Uterus (tissue), 4 donors: ENCODE data around the gene FSIP1. TPM values are rescaled to one million over a fixed set of nuclear protein-coding genes. Genes with fewer than 3 reads are reported as not detected.

Experiments
- DNase-seq, 2 donors: peaks; one replicate each; pipeline ENCODE4 v3.0.0-alpha.2; 2019 to 2020
- H3K27ac ChIP-seq, 2 donors: fragments of 200-600 bp; sonication (generic); 1 replicate in 1 of 2; 2 replicates in 1 of 2; pipeline ENCODE4 v1.5.1; 2016 to 2018
- H3K27me3 ChIP-seq, 2 donors: fragments of 200-600 bp; sonication (generic); one replicate each; pipeline ENCODE4 v1.5.1; 2018 to 2019; ENCODE audit warnings: control low read depth in 1 of 2
- H3K36me3 ChIP-seq, 2 donors: fragments of 200-600 bp; sonication (generic); one replicate each; pipeline ENCODE4 v1.5.1; 2019; ENCODE audit warnings: control low read depth in 1 of 2
- H3K4me1 ChIP-seq, 2 donors: fragments of 200-600 bp; sonication (generic); one replicate each; pipeline ENCODE4 v1.5.1; 2018 to 2019; ENCODE audit warnings: control low read depth in 1 of 2
- H3K4me3 ChIP-seq, 2 donors: fragments of 200-600 bp; sonication (generic); 1 replicate in 1 of 2; 2 replicates in 1 of 2; pipeline ENCODE4 v1.5.1; 2018 to 2019; ENCODE audit warnings: mild to moderate bottlenecking in 1 of 2
- H3K9me3 ChIP-seq, 2 donors: fragments of 200-600 bp; sonication (generic); one replicate each; pipeline ENCODE4 v1.5.1; 2019; ENCODE audit warnings: control low read depth in 1 of 2
- POLR2A ChIP-seq, 2 donors: fragments of 450-650 bp; IDR thresholded peaks; one replicate each; pipeline ENCODE4 v1.6.1; 2016; ENCODE audit warnings: antibody characterized with exemption in 2 of 2, mild to moderate bottlenecking in 1 of 2, moderate library complexity in 1 of 2
- intact Hi-C: fragments of 100-400 bp; cut with DNase I; formaldehyde crosslinking; loops from one replicate; pipeline ENCODE4 v1.15.1; 2023; ENCODE audit warnings: low total_unique reads
- total RNA-seq, 4 donors: library from RNA; depleted of rRNA in 3 of 4; stranded (reverse); fragments of >200 nt in 3 of 4; gene quantifications; one replicate each; pipeline versions ENCODE4 v1.1.0 to v1.2.4, GENCODE V29; 2014 to 2023
- TF ChIP-seq, protein P1 (sequence below), 4 experiments: fragments of 200-600 bp in 2 of 4; fragments of 450-650 bp in 2 of 4; sonication (generic) in 2 of 4; IDR thresholded peaks; one replicate each; pipeline ENCODE4 v1.5.1; 2016 to 2019; ENCODE audit warnings: antibody characterized with exemption in 4 of 4, mild to moderate bottlenecking in 2 of 4, moderate library complexity in 1 of 4
- donor health status: DM: yes; HTN: yes; CAD: no.

The FSIP1 gene
- total RNA-seq, 4 donors from 2014 or later = 0.77 to 4.3 (median 2.6) TPM

DNA sequence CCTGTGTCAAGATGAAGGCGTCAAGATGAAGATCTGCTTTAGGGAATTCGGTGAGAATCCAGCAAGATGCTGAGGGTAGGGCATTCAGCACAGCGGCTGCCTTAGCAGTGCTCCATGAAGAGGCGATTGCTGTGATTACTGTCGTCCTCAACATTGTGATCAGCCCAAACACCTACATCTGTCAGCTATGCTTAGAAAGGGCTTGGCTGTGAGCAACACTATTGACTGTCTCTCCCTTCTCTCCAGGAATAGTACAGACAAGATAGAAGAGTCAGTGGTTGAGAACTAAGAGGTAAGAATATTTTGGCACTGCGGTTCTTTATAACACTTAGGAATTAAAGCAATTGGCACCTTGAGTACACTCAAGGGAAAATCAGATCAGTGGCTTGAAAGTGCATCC, 110.5 kb downstream of the FSIP1 start:
- Histone ChIP-seq H3K4me1 (no peaks in the 10 kb centered on the region), H3K27ac (no peak overlapping the region), H3K9me3 (no peaks in the 10 kb centered on the region), H3K27me3 (no peaks in the 10 kb centered on the region), H3K4me3 (no peak overlapping the region), H3K36me3 (no peaks in the 10 kb centered on the region)
- no peak for DNase-seq
- intact Hi-C loops = no loop called here
- TF ChIP-seq POLR2A (IDR thresholded peaks at IDR 0.05) = no peak
- TF ChIP-seq, protein P1, sequence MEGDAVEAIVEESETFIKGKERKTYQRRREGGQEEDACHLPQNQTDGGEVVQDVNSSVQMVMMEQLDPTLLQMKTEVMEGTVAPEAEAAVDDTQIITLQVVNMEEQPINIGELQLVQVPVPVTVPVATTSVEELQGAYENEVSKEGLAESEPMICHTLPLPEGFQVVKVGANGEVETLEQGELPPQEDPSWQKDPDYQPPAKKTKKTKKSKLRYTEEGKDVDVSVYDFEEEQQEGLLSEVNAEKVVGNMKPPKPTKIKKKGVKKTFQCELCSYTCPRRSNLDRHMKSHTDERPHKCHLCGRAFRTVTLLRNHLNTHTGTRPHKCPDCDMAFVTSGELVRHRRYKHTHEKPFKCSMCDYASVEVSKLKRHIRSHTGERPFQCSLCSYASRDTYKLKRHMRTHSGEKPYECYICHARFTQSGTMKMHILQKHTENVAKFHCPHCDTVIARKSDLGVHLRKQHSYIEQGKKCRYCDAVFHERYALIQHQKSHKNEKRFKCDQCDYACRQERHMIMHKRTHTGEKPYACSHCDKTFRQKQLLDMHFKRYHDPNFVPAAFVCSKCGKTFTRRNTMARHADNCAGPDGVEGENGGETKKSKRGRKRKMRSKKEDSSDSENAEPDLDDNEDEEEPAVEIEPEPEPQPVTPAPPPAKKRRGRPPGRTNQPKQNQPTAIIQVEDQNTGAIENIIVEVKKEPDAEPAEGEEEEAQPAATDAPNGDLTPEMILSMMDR (IDR thresholded peaks at IDR 0.05) = no peak

- TF ChIP-seq, protein P1 (IDR thresholded peaks at IDR 0.05) = no peak
- no peak for TF ChIP-seq POLR2A (IDR thresholded peaks at IDR 0.05)
- Histone ChIP-seq H3K9me3 (no peaks in the 10 kb centered on the region), H3K4me3 (no peak overlapping the region), H3K27me3 (no peaks in the 10 kb centered on the region), H3K4me1 (no peaks in the 10 kb centered on the region), H3K27ac (no peak overlapping the region), H3K36me3 (no peaks in the 10 kb centered on the region)
- intact Hi-C loops = no loop called here
- DNase-seq = no peak
These were observed 112.0 kb downstream of the FSIP1 start for GRCh38 chr15:39670687-39671086.

GRCh38 chr15:39669661-39670060, 113.0 kb downstream of the FSIP1 start:
- no peaks in the 10 kb centered on the region for H3K36me3 ChIP-seq
- H3K9me3 ChIP-seq = no peaks in the 10 kb centered on the region
- intact Hi-C loops = no loop called here
- no peak overlapping the region for H3K27ac ChIP-seq
- no peaks in the 10 kb centered on the region for H3K27me3 ChIP-seq
- DNase-seq = no peak
- H3K4me3 ChIP-seq = no peak overlapping the region
- H3K4me1 ChIP-seq = no peaks in the 10 kb centered on the region
- TF ChIP-seq, protein P1 (IDR thresholded peaks at IDR 0.05) = no peak
- no peak for TF ChIP-seq POLR2A (IDR thresholded peaks at IDR 0.05)

- no peaks in the 10 kb centered on the region for H3K4me1 ChIP-seq
- DNase-seq = no peak
- intact Hi-C loops = no loop called here
- H3K27me3 ChIP-seq = no peaks in the 10 kb centered on the region
- TF ChIP-seq POLR2A (IDR thresholded peaks at IDR 0.05) = no peak
- TF ChIP-seq, protein P1 (IDR thresholded peaks at IDR 0.05) = no peak
- no peaks in the 10 kb centered on the region for H3K9me3 ChIP-seq
- H3K4me3 ChIP-seq = no peak overlapping the region
- no peaks in the 10 kb centered on the region for H3K36me3 ChIP-seq
- no peak overlapping the region for H3K27ac ChIP-seq
These were observed 113.4 kb downstream of the FSIP1 start for GRCh38 chr15:39669241-39669640.

DNA sequence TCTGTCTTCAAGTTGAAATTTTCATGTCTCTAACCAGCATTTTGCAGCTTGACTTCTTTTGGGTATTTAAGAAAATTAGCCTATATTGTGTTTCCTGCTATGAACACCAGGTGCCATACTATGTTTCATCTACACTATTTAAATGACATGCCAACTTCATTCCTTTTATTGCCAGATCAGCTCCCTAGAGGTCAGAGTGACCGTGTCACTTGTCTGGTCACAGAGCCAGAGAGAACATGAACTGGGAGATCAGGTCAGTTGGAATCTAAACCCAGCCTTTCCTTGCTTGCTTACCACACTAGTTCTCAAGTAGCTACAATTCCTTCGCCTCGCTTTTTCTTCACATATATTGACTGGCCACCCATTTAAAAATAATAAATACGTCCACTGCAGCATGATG, 114.2 kb downstream of the FSIP1 start:
- Histone ChIP-seq H3K27ac (no peak overlapping the region), H3K4me1 (no peaks in the 10 kb centered on the region), H3K36me3 (no peaks in the 10 kb centered on the region), H3K9me3 (no peaks in the 10 kb centered on the region), H3K4me3 (no peak overlapping the region), H3K27me3 (no peaks in the 10 kb centered on the region)
- intact Hi-C loops = no loop called here
- TF ChIP-seq POLR2A (IDR thresholded peaks at IDR 0.05) = no peak
- TF ChIP-seq, protein P1 (IDR thresholded peaks at IDR 0.05) = no peak
- DNase-seq = no peak
